HG03066 (cell line): ENCODE measurements around the gene HOXC10.

Source experiments
- ATAC-seq: cut with Tn5 transposase; IDR thresholded peaks from one replicate; pipeline ENCODE4 v1.9.1; 2021; ENCODE audit warnings: low read depth; ENCODE audit not compliant: unreplicated experiment

Gene HOXC10

DNA sequence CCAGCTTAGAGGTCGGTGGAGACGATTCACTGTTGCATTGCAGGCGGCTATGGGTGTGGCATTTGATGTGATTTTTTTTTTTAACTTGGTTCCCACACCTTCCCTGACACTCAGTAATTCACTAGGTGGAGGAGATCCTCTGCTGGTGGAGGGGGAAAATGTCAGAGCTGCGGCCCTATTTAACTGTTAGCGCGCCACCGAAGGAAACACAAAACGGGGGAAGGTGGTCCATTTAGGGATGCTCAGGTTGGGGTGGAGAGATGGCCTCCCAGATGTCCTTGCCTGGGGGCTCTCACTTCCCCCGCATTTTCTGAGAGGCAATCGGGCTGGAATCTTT is 34.5 kb upstream of the HOXC10 start:
- ATAC-seq = no peak

DNA sequence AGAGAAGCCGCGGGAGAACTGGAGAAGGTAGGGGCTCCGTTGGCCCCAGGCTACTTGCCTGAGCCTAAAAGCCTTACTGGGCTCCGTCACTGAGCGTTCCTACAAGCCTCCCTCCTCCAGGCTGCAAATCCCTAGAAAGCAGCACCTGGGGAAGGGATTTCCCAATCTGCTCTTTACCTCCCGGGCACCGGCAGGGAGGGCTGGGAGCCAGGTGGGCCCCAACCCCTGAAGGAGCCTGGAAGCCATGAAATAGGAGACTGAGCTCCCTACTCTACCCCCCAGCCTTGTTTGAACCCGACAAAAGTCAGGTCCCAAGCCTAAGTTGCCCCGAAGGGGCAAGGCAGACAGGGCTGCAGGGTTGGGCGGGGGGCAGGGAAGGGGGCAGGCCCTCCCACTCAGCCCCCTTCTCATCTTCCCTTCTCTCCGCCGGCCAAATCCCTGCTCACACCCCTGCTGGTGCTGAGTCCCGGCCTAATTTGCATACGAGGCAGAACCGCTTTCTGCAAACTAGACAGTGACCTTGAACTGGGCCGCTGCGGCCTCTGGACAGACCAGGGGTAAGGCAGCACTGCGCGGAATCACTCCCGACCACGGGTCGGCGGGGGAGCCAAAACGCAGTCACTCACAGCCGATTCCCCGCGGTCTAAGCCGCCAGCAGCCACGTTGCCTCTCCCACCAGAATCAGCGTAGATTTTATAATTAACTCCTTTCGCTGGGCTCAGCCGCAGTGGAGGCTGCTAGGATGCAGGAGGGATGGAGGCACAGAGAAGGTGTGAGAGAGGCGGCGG is 34.0 kb upstream of the HOXC10 start:
- ATAC-seq = no peak

DNA sequence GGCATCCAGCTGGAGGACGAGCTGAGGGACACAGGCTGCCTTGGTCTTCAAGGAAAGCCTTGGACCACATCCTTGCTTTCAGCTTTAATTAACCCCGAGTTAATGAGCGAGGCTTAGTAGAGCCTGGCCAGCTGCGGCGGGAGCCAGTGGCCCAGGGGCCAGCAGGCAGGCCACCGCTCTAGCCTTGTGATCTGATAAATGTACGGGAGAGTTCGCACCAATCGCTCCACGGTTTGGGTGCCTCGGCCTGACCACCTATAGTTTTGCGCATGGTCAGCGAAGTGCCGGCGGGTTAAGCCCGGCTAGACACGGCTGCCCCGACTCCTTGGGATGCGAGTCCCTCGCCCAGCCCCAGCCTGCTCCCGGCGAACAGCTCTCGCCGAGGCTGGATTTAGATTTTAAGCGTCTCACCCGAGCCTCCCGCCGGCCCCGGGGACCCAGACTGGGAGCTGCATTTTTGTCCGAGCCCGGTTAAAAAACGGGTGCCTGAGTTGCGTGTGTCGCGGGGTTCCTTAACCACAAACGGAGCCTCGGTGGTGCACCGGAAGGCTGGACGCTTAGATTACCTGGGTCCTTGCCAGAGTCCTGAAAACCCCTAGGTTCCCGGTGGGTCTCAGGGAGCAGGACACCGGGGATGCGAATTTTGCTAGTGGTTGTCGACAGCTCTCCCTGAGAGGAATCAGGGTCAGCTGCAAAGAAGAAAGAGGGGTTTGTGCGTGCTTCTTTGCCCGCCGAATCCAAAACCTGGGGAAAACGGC is 33.2 kb upstream of the HOXC10 start:
- ATAC-seq = no peak

DNA sequence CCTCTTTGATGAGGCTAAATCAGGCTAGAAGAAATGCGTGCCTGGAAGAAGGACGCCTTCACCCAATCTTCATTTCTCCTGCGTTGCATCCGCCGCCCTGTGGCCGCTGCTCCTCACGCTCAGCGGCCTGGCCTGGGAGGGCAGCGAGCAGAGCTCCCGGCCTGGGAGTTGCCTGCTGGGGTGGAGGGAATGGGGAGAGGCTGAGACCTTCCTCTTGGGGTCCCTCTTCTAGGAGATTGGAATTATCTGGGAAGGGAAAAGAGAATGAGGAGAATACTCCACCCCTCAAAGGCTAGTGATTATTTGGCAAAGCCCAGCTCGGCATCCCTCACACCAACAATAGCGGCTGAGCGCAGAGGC is 32.6 kb upstream of the HOXC10 start:
- no peak for ATAC-seq

DNA sequence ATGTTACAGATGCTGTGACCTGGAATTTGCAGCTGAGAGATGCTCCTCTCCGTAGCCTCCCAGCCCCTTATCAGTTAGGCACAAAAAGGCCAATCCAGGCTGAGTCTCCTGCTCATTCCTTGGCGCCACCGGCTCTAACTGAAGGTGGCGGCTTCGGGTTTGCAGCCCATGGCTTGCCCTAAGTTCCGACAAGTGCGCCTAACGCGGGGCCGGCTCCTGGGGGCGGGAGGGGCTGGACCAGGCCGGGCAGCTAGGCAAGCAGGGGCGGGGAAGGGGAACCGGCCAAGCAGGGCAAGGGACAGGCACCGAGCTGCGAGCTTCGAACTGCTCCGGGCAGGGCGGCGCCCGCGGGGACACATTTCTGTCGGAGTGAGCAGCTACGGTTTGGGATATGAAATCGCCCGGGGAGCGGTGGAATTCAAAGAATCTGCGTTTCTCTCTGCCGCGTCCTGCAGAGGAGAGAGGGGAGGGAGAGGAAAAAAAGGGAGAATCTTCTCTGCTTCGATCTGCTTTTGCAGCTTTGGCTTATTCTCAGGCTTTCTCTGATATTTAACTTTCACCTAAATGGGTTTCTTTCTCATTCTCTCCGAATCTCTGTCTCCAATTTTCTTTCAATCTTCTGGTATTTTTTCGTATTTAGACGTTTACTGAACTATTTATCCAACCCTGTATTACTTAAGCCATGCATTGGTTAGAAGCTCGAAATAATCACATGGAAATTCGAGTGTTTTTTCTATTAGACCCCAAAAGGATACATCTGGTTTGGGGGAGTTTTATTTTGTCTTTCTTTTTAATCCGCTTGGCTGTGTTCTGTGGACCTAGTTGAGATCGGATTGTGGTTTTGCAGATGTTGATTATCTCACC is 31.8 kb upstream of the HOXC10 start:
- no peak for ATAC-seq

DNA sequence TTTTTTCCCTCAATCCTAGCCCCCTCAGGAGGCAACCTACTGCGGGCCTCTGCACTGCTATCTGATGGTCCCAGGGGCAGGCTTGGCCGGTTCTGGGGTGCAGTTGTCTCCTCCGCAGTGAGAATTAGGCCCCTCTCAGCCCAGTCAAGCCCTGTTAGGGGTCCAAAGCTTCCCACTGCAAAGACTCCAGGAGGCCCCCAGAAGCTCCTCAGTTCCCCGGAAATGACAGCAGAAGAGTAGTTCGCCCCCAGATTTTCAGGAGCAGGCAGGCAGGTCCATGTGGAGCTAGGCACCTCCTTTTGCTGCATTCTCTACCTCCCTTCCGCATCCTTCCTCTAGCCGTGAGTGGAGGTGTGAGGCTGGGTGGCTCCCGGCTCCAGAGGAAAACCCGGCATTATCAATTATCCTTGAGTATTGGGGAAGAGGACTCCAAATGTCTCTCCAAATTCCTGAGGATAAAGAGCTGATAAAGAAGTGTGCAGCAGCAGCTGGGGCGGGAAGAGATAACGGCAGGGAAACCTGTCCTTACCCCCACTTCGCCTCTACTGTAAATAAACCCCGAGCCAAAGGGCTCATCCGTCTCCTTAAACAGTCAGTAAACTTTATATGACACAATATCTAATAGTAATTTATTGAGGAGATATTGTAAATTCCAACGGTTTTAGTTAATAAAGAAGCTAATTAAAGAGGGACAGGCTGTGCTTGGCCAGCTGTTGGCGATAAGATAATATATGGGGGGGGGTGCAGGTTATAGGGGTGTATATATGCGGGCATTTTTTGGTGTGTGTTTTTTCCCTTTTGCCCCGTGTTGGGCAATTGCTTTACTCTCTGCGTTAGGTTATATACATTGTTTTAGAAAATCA is 30.9 kb upstream of the HOXC10 start:
- no peak for ATAC-seq

DNA sequence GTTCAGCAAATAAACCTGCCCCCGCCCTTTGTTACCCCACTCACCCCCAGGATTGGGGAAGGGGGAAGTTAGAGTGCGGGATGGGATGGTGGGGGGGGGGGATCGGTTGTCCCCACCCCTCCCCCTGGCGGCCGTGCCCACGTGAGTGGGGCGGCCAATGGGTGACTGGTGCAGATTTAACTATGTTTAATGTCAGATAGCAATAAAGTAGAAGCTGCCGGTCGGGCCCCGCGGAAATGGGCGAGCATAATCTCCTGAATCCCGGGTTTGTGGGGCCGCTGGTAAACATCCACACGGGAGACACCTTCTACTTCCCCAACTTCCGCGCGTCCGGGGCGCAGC is 30.3 kb upstream of the HOXC10 start, which contains the start of gene HOXC12:
TSS of gene HOXC12 (plus strand) at position 210 of the 342 bp plus-strand sequence. CDS start at position 237, 27 bp downstream.
- no peak for ATAC-seq

DNA sequence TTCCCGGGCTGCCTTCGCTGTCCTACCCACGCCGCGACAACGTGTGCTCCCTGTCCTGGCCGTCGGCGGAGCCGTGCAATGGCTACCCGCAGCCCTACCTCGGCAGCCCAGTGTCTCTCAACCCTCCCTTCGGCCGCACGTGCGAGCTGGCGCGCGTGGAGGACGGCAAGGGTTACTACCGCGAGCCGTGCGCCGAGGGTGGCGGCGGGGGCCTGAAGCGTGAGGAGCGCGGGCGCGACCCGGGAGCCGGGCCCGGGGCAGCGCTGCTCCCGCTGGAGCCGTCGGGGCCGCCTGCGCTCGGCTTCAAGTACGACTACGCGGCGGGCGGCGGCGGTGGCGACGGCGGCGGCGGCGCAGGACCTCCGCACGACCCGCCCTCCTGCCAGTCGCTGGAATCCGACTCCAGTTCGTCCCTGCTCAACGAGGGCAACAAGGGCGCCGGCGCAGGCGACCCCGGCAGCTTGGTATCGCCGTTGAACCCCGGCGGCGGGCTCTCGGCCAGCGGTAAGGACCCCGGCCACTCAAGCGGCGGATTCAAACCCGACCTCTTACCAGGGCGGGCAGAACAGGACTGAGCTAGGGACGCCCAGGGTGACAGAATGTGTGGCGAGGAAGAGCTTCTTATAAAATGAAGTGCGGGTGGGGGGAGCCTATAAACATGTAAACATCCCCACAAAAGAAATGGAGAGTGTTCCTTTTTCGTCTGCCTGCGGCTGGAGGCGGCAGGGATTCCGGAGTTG is 29.7 kb upstream of the HOXC10 start:
- no peak for ATAC-seq

DNA sequence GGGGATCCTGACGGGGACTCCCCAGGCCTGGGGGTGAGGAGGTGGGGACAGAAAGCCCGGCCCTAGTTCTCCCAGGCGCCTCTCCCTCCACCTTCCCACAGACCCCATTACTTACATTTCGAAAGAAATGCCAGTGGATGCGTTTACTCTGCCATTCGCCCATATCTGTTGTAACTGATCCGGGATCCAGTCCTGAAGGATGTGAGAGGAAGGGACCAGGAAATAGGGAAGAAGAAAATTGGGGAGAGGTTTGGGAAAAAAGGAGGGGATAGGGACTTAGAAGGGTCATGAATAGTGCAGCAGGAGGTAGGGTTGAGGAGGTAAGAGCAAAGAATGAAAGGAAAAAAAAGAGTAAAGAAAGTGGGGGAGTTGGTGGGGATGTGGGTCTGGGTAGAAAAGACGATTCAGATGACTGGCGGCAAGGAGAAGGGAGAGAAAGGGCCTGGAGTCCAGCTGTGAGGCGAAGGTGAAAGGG is 29.1 kb upstream of the HOXC10 start:
- no peak for ATAC-seq

DNA sequence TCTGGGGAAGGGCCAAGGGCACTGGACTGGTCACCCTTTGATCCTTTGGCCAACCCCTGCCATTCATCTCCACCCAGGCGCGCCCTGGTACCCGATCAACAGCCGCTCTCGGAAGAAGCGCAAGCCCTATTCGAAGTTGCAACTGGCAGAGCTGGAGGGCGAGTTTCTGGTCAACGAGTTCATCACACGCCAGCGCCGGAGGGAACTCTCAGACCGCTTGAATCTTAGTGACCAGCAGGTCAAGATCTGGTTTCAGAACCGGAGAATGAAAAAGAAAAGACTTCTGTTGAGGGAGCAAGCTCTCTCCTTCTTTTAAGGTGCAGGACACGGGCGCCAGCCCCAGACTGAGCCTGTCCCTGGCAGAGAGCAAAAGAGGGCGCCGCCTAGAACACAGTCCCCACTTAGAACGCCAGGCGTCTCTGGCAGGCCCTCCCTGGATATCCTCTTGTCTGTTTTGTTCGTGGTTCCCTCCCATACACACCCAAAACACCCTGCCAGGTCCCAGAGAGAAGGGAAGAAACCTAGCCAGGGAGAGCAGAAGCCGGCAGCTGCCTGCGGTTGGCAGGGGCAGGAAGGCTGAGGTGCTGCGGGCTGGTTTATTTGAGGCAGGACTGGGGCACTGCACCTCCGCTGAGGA is 28.6 kb upstream of the HOXC10 start:
- ATAC-seq = no peak

DNA sequence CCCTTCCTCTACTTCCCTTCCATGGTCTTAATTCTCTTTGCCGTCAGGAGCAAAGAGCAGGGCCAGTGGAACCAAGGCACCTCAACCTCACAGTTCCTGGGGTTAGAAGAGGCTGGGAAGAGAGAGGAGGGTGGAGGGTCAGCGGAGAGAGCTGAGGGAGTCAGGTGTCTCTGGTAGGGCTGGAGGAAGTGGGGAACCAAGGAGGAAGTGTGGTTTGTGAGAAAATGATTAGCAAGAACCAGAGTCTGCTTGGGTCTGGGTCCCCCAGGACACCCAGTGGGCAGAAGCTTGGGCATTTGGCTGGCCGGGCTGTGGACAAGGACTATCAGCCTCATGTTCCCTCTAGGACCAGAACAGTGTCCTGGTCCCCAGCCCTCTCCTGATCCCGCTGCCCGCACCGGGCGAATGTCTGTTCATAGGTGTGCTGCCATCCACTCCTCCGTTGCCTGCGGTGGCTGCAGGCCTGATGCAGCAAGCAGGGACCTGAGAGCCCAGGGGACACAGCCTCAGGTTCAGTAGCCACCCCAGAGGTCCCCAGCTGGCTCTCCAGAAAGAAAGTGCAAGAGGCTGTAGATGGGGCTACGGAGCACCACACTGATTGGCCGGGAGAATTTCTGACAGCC is 27.9 kb upstream of the HOXC10 start:
- no peak for ATAC-seq

DNA sequence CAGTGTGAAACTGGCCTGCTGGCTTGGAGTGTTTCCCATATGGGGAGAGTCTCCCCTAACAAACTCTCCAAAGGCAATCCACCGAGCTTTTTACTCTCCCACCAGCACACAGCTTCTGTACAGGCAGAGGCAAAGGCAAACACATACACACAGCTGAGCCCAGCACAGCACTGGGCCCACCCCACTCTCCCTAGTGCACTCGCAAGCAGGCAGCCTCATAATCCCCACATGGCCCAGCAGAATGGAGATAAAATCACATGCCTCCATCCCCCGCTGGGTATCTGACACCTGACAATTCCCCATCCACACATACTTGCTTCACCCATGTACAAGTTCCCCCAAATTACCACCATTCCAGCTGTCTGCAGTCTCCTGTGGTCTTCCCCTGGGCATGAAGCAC is 26.8 kb upstream of the HOXC10 start:
- no peak for ATAC-seq

DNA sequence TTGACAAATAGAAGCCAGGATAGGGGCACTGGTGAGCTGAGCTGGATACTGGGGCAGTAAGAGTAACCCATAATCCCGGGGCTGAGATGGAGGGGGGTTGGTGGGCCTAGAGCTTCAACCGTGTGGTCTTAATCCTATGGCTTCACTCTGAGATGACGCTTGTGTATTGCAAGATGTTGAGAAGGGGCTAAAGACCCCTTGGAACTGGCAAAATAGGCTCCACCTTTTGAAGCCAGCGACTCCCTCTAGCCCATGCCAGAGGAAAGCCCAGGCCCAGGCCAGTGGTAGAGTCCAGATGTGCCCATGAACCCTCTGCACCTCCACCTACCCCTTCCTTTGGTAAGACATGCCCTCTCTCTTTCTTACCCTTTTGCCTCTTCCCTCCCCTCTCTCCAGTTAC is 25.6 kb upstream of the HOXC10 start:
- no peak for ATAC-seq

DNA sequence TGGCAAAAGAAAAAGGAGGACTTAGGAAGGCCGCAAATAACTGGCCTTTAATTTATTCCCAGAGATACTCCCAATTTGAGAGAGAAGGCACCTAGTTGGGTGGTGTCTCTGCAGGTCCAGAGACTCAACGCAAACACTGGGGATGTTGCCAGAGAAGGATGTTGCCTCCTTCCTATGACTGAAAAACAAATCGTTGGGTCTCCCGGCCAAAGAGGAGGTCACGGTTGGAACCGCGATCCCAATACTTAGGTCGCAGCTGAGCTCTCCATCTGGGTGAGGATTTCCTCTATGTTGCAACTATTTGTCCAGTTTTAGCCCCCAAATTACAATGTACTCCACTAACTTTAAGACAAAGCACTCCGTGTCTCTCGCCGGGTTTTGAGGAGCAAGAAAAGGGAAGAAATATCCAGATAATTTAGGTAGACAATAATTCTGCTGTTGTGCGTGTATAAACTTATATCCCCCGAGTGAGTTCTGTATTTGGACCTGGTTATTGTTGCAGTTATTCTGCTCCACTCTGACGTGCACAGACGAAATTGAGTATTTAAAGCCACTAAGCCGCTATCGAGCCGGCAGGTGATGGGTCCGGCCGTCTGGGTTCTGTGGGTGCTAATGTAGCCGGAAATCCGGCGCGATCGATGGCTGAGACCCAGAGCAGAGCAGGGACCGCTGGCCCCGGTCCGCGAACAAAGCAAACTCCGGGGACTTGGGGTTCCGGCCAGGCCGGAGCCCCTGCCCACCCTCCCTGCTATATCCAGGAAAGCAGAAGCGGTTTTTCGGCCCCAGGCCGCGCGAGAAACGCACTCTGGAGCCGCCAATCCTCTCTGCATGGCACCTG is 24.5 kb upstream of the HOXC10 start:
- no peak for ATAC-seq

DNA sequence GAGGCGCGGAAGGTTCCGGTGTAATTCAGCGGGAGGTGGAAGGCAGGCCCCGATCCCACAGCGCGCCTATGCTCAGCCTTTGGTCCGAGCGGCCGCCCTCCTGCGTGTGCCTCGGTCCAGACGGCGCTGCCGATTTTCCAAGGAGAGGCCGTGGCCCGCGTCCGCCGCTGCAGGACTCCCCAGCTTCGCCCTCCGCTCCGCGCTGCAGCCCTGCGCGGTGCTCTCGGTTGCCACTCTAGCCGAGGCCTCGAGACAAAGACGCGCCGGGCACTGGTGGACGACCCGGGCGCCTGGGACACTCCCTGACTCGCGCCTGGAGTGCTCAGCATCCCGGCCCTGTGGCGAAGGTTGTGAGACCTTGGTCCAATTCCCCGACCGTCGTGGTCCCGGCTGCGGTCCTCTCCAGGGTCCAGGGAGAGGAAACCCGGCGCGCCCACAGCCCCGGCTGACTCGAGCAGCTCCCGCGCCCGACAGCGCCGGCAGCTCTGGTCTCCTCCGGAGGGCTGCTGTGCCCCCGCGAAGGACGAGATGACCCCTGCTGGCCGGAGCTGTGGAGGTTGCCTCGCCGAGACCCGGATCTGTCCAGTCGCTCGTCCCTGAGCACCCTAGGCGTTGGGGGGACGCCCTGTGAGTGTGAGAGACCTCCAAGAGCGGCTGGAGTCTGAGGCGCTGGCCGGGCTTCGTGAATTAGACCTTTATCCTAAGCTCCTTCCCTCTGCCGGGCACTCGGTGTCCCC is 23.8 kb upstream of the HOXC10 start:
- ATAC-seq = no peak

DNA sequence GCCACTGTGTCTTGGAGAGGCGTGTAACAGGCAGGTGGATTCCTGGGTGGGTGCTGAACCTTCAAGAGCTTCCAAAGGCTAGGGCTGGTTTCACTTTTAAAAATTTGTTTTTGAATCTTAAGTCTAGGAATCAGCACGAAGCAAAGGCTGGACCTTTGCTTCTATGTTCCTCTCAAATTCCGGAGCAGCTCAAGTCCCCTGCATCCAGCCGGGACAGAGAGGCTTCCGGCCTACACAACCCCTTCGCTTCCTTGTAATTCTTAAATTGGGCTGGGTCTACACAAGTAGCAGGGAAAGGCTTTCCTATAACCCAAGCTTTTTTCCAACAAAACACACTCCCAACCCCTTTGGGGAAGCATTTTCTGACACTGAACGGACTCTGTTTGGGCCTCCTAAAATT is 21.9 kb upstream of the HOXC10 start:
- no peak for ATAC-seq
